Gastrocnemius medialis (tissue), 4 donors: ENCODE results near the gene METTL22.

Experiments used
- POLR2A ChIP-seq, 2 donors: fragments of 450-650 bp; IDR thresholded peaks; one replicate each; pipeline ENCODE4 v1.6.1; 2017; ENCODE audit warnings: antibody characterized with exemption in 2 of 2, mild to moderate bottlenecking in 2 of 2, moderate library complexity in 2 of 2
- TF ChIP-seq, protein P1 (sequence below), 5 experiments: fragments of 450-650 bp in 3 of 5; fragments of 200-600 bp in 2 of 5; sonication (generic) in 2 of 5; IDR thresholded peaks in 4 of 5; conservative IDR thresholded peaks in 1 of 5; 1 replicate in 4 of 5; 2 replicates in 1 of 5; pipeline ENCODE4 v1.5.1; 2016 to 2019; ENCODE audit warnings: antibody characterized with exemption in 5 of 5, mild to moderate bottlenecking in 3 of 5, moderate library complexity in 3 of 5

DNA sequence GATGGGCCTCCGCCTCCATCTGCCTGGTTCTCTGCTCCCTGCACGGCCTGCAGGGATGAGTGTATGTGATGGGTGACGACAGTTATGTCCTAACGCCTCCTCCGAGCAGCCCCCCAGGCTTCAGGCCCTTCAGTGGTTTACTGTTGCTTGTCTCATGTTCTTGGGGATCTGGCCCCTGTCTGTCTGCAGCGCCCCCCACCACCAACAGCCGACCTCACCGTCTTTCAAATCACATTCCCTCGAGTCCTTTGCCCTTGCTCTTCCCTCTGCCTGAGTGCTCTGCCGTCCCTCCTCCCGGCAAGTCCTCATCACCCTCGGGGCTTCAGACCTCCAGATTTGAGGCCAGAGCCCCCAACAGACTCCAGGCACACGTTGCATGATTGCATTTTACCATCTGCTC is 18.2 kb downstream of the METTL22 start:
- TF ChIP-seq, protein P1, sequence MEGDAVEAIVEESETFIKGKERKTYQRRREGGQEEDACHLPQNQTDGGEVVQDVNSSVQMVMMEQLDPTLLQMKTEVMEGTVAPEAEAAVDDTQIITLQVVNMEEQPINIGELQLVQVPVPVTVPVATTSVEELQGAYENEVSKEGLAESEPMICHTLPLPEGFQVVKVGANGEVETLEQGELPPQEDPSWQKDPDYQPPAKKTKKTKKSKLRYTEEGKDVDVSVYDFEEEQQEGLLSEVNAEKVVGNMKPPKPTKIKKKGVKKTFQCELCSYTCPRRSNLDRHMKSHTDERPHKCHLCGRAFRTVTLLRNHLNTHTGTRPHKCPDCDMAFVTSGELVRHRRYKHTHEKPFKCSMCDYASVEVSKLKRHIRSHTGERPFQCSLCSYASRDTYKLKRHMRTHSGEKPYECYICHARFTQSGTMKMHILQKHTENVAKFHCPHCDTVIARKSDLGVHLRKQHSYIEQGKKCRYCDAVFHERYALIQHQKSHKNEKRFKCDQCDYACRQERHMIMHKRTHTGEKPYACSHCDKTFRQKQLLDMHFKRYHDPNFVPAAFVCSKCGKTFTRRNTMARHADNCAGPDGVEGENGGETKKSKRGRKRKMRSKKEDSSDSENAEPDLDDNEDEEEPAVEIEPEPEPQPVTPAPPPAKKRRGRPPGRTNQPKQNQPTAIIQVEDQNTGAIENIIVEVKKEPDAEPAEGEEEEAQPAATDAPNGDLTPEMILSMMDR (IDR thresholded peaks at IDR 0.05 in 4 of 5, conservative IDR thresholded peaks at IDR 0.05 in 1 of 5), result no peak
- TF ChIP-seq POLR2A (IDR thresholded peaks at IDR 0.05), result no peak
